HepG2 (cell line): ENCODE results near the gene ALDH3B1. TPM values are rescaled to one million over a fixed set of nuclear protein-coding genes. Genes with fewer than 3 reads are reported as not detected.
A peak's percentile ranks its signal among the peaks of the same experiment; 100 is the strongest.

Experiments
- FOXC1 ChIP-seq: sonication (generic); formaldehyde crosslinking; IDR thresholded peaks from 2 replicates; pipeline ENCODE4 v1.8.0; 2022; ENCODE audit warnings: mild to moderate bottlenecking, missing genetic modification reagents, borderline replicate concordance
- HOXA7 ChIP-seq: sonication (generic); formaldehyde crosslinking; IDR thresholded peaks from 2 replicates; pipeline ENCODE4 v1.8.1; 2022; ENCODE audit warnings: mild to moderate bottlenecking, missing genetic modification reagents, moderate library complexity
- NFYC ChIP-seq: IDR thresholded peaks from 2 replicates; pipeline ENCODE4 v1.6.1; 2016; ENCODE audit warnings: missing genetic modification reagents, missing compliant biosample characterization
- PRMT3 ChIP-seq: sonication (generic); formaldehyde crosslinking; IDR thresholded peaks from 2 replicates; pipeline ENCODE4 v1.8.1; 2022; ENCODE audit warnings: low read depth, mild to moderate bottlenecking, moderate library complexity, missing genetic modification reagents, borderline replicate concordance
- PTBP1 ChIP-seq: fragments of 200-400 bp; formaldehyde crosslinking; IDR thresholded peaks from 2 replicates; pipeline ENCODE4 v1.6.1; 2018; ENCODE audit warnings: low read length, low read depth; ENCODE audit not compliant: poor library complexity, severe bottlenecking
- RFXAP ChIP-seq: sonication (generic); formaldehyde crosslinking; IDR thresholded peaks from 2 replicates; pipeline ENCODE4 v1.4.0; 2020; ENCODE audit warnings: missing genetic modification reagents, borderline replicate concordance
- YEATS2 ChIP-seq: sonication (generic); formaldehyde crosslinking; IDR thresholded peaks from 2 replicates; pipeline ENCODE4 v1.4.0; 2020; ENCODE audit warnings: missing genetic modification reagents, borderline replicate concordance
- ZNF430 ChIP-seq: sonication (generic); formaldehyde crosslinking; IDR thresholded peaks from 2 replicates; pipeline ENCODE4 v1.9.0; 2021; ENCODE audit warnings: mild to moderate bottlenecking, missing genetic modification reagents
- ZNF550 ChIP-seq: sonication (generic); formaldehyde crosslinking; IDR thresholded peaks from 2 replicates; pipeline ENCODE4 v1.4.0; 2020; ENCODE audit warnings: mild to moderate bottlenecking, missing genetic modification reagents, borderline replicate concordance
- ZNF629 ChIP-seq: sonication (generic); formaldehyde crosslinking; conservative IDR thresholded peaks from 2 replicates; pipeline ENCODE4 v1.5.0; 2020; ENCODE audit warnings: missing genetic modification reagents
- ZNF891 ChIP-seq: sonication (generic); formaldehyde crosslinking; IDR thresholded peaks from 2 replicates; pipeline ENCODE4 v1.5.0; 2020; ENCODE audit warnings: mild to moderate bottlenecking, missing genetic modification reagents
- polyA plus RNA-seq, 8 experiments: library from polyadenylated mRNA; depleted of rRNA in 3 of 8; stranded (reverse) in 7 of 8; unstranded in 1 of 8; fragments of >200 nt; fragmentation: Illumina TruSeq in 4 of 8; extraction: Trizol in 4 of 8; gene quantifications; 2 replicates each; pipeline versions ENCODE4 v1.2.1 to v1.2.3, GENCODE V29; 2011 to 2016; ENCODE audit warnings: low read depth in 4 of 8, missing spikeins in 1 of 8, mixed read lengths in 1 of 8; ENCODE audit not compliant: insufficient read depth in 1 of 8
- total RNA-seq, 5 experiments: library from RNA; depleted of rRNA; stranded (reverse); fragments of >200 nt; fragmentation: Illumina TruSeq; extraction: Trizol; gene quantifications; 2 replicates each; pipeline ENCODE4 v1.2.3, GENCODE V29; 2016; ENCODE audit warnings: low read depth in 1 of 5
- TF ChIP-seq, protein P1 (sequence below): IDR thresholded peaks from 2 replicates; pipeline ENCODE4 v1.6.1; 2012; ENCODE audit warnings: inconsistent platforms
- TF ChIP-seq, protein P2 (sequence below): sonication (generic); formaldehyde crosslinking; IDR thresholded peaks from 2 replicates; pipeline ENCODE4 v1.5.0; 2020; ENCODE audit warnings: mild to moderate bottlenecking, missing genetic modification reagents
- TF ChIP-seq, protein P3 (sequence below): sonication (generic); formaldehyde crosslinking; conservative IDR thresholded peaks from 2 replicates; pipeline ENCODE4 v1.5.0; 2020; ENCODE audit warnings: missing genetic modification reagents
- TF ChIP-seq, protein P4 (sequence below): sonication (generic); formaldehyde crosslinking; IDR thresholded peaks from 2 replicates; pipeline ENCODE4 v1.5.0; 2020; ENCODE audit warnings: mild to moderate bottlenecking, missing genetic modification reagents
- TF ChIP-seq, protein P5 (sequence below): sonication (generic); formaldehyde crosslinking; IDR thresholded peaks from 2 replicates; pipeline ENCODE4 v1.4.0; 2020; ENCODE audit warnings: missing genetic modification reagents
- TF ChIP-seq, protein P6 (sequence below): sonication (generic); formaldehyde crosslinking; conservative IDR thresholded peaks from 2 replicates; pipeline ENCODE4 v1.8.0; 2022; ENCODE audit warnings: missing genetic modification reagents

The ALDH3B1 gene
- total and polyA plus RNA-seq, 2 of the 13 experiments (the other 11 are each of a cell fraction or from before 2014, with no cell fraction given) = 4.0 to 6.7 TPM

DNA sequence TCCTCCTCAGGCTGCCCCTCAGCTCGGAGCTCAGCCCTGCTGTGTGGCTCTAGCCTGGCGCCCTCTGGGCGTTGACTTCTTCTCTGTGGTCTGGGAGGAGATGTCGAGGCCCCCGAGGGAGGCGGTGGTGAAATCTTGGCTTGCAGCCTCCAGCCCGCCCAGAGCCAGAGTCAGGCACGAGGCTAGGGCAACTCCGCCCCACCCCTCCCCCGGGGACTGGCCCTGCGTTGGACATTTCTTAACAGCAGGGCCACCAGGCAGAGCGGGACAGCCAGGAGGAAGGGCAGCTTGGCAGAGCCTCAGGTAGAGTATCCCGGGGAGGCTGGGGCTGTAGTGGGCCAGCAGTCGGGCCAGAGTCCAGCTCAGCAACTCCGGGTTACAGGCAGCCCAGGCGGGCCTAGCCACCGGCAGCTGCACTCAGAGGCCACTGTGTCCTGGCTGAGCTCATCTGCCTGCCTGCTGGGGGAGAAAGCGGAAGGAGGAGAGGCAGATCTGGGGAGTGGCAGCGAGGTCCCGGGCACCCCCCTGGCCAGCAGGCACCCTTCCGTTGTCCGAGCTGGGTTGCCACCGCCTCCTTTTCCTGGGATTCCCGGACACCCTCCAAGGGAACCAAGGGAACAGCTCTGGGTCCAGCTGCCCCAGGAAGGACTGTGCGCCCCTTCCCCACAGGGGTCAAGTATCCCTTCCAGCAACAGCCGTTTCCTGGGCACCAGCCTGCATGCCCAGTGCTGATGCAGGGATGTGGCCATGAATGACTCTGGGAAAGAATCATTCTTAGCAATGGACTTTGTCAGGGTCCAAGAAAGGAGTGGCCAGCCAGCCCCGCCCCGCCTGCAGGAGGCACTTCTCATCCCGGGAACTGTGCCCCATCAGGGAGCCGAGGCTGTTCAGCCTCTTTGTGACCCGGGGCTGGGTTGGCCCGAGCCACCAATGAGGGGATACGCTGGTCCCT lies at the start of gene ALDH3B1 (continued):
- TF ChIP-seq, protein P1, sequence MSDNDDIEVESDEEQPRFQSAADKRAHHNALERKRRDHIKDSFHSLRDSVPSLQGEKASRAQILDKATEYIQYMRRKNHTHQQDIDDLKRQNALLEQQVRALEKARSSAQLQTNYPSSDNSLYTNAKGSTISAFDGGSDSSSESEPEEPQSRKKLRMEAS = peak; percentile 89
- TF ChIP-seq FOXC1 (CRISPR knock-in tag) = peak; percentile 84; the same call in 1 of the 2 replicates
- TF ChIP-seq ZNF430 (CRISPR knock-in tag) = no peak
- TF ChIP-seq, protein P2, sequence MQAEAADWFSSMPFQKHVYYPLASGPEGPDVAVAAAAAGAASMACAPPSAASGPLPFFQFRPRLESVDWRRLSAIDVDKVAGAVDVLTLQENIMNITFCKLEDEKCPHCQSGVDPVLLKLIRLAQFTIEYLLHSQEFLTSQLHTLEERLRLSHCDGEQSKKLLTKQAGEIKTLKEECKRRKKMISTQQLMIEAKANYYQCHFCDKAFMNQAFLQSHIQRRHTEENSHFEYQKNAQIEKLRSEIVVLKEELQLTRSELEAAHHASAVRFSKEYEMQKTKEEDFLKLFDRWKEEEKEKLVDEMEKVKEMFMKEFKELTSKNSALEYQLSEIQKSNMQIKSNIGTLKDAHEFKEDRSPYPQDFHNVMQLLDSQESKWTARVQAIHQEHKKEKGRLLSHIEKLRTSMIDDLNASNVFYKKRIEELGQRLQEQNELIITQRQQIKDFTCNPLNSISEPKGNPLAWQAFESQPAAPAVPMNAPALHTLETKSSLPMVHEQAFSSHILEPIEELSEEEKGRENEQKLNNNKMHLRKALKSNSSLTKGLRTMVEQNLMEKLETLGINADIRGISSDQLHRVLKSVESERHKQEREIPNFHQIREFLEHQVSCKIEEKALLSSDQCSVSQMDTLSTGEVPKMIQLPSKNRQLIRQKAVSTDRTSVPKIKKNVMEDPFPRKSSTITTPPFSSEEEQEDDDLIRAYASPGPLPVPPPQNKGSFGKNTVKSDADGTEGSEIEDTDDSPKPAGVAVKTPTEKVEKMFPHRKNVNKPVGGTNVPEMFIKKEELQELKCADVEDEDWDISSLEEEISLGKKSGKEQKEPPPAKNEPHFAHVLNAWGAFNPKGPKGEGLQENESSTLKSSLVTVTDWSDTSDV (CRISPR knock-in tag) = 0 out of 2 replicates have a peak, but pooled peaks have one; percentile 41
- TF ChIP-seq, protein P3, sequence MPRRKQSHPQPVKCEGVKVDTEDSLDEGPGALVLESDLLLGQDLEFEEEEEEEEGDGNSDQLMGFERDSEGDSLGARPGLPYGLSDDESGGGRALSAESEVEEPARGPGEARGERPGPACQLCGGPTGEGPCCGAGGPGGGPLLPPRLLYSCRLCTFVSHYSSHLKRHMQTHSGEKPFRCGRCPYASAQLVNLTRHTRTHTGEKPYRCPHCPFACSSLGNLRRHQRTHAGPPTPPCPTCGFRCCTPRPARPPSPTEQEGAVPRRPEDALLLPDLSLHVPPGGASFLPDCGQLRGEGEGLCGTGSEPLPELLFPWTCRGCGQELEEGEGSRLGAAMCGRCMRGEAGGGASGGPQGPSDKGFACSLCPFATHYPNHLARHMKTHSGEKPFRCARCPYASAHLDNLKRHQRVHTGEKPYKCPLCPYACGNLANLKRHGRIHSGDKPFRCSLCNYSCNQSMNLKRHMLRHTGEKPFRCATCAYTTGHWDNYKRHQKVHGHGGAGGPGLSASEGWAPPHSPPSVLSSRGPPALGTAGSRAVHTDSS (CRISPR knock-in tag) = no peak
- TF ChIP-seq, protein P4, sequence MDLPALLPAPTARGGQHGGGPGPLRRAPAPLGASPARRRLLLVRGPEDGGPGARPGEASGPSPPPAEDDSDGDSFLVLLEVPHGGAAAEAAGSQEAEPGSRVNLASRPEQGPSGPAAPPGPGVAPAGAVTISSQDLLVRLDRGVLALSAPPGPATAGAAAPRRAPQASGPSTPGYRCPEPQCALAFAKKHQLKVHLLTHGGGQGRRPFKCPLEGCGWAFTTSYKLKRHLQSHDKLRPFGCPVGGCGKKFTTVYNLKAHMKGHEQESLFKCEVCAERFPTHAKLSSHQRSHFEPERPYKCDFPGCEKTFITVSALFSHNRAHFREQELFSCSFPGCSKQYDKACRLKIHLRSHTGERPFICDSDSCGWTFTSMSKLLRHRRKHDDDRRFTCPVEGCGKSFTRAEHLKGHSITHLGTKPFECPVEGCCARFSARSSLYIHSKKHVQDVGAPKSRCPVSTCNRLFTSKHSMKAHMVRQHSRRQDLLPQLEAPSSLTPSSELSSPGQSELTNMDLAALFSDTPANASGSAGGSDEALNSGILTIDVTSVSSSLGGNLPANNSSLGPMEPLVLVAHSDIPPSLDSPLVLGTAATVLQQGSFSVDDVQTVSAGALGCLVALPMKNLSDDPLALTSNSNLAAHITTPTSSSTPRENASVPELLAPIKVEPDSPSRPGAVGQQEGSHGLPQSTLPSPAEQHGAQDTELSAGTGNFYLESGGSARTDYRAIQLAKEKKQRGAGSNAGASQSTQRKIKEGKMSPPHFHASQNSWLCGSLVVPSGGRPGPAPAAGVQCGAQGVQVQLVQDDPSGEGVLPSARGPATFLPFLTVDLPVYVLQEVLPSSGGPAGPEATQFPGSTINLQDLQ (CRISPR knock-in tag) = 0 out of 2 replicates have a peak, but pooled peaks have one; percentile 51
- no peak for TF ChIP-seq ZNF550
- 0 out of 2 replicates have a peak, but pooled peaks have one; percentile 27 for TF ChIP-seq RFXAP
- no peak for TF ChIP-seq HOXA7 (CRISPR knock-in tag)
- TF ChIP-seq, protein P5, sequence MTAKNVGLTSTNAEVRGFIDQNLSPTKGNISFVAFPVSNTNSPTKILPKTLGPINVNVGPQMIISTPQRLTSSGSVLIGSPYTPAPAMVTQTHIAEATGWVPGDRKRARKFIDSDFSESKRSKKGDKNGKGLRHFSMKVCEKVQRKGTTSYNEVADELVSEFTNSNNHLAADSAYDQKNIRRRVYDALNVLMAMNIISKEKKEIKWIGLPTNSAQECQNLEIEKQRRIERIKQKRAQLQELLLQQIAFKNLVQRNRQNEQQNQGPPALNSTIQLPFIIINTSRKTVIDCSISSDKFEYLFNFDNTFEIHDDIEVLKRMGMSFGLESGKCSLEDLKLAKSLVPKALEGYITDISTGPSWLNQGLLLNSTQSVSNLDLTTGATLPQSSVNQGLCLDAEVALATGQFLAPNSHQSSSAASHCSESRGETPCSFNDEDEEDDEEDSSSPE = peak; percentile 78
- TF ChIP-seq, protein P6, sequence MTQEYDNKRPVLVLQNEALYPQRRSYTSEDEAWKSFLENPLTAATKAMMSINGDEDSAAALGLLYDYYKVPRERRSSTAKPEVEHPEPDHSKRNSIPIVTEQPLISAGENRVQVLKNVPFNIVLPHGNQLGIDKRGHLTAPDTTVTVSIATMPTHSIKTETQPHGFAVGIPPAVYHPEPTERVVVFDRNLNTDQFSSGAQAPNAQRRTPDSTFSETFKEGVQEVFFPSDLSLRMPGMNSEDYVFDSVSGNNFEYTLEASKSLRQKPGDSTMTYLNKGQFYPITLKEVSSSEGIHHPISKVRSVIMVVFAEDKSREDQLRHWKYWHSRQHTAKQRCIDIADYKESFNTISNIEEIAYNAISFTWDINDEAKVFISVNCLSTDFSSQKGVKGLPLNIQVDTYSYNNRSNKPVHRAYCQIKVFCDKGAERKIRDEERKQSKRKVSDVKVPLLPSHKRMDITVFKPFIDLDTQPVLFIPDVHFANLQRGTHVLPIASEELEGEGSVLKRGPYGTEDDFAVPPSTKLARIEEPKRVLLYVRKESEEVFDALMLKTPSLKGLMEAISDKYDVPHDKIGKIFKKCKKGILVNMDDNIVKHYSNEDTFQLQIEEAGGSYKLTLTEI = no peak
- no peak for TF ChIP-seq PTBP1
- TF ChIP-seq NFYC (CRISPR knock-in tag) = no peak
- TF ChIP-seq ZNF629 = peak; percentile 48; the same call in 1 of the 2 replicates
- peak; percentile 34; the same call in 1 of the 2 replicates for TF ChIP-seq YEATS2 (CRISPR knock-in tag)
- TF ChIP-seq PRMT3 (CRISPR knock-in tag) = 0 out of 2 replicates have a peak, but pooled peaks have one; percentile 58
- TF ChIP-seq ZNF891 = 0 out of 2 replicates have a peak, but pooled peaks have one; percentile 44
